KMS-11 (cell line): ENCODE data around the gene KRT10.

ENCODE experiments used
- H2AFZ ChIP-seq: fragments of 200-600 bp; sonication (generic); 2 replicates; pipeline ENCODE4 v1.6.1; 2016; ENCODE audit warnings: antibody characterized with exemption, mixed run types, low read depth
- H3K27ac ChIP-seq: fragments of 200-600 bp; sonication (generic); 2 replicates; pipeline ENCODE4 v1.6.1; 2016; ENCODE audit warnings: mild to moderate bottlenecking, mixed run types
- H3K27me3 ChIP-seq: fragments of 200-600 bp; sonication (generic); 2 replicates; pipeline ENCODE4 v1.6.1; 2017; ENCODE audit warnings: mild to moderate bottlenecking, low read depth, mixed run types, moderate library complexity; ENCODE audit not compliant: insufficient read depth
- H3K36me3 ChIP-seq: fragments of 200-600 bp; sonication (generic); 2 replicates; pipeline ENCODE4 v1.6.1; 2017; ENCODE audit warnings: mild to moderate bottlenecking, mixed run types; ENCODE audit not compliant: insufficient read depth
- H3K4me1 ChIP-seq: fragments of 200-600 bp; sonication (generic); 2 replicates; pipeline ENCODE4 v1.6.1; 2016; ENCODE audit warnings: mild to moderate bottlenecking, low read depth, mixed run types; ENCODE audit not compliant: poor library complexity, severe bottlenecking
- H3K4me2 ChIP-seq: fragments of 200-600 bp; sonication (generic); 2 replicates; pipeline ENCODE4 v1.7.0; 2016; ENCODE audit warnings: mild to moderate bottlenecking, mixed run types
- H3K4me3 ChIP-seq: fragments of 200-600 bp; sonication (generic); IDR thresholded peaks from 2 replicates; pipeline ENCODE4 v1.6.1; 2017; ENCODE audit warnings: low read depth, low read length, mixed read lengths; ENCODE audit not compliant: insufficient read depth
- H3K79me2 ChIP-seq: fragments of 200-600 bp; sonication (generic); 2 replicates; pipeline ENCODE4 v1.6.1; 2016; ENCODE audit warnings: low read depth, mixed run types; ENCODE audit not compliant: insufficient read depth
- H3K9ac ChIP-seq: fragments of 200-600 bp; sonication (generic); 2 replicates; pipeline ENCODE4 v1.6.1; 2016; ENCODE audit warnings: mild to moderate bottlenecking, mixed run types
- H4K20me1 ChIP-seq: fragments of 200-600 bp; sonication (generic); 2 replicates; pipeline ENCODE4 v1.6.1; 2016; ENCODE audit warnings: mild to moderate bottlenecking, mixed run types; ENCODE audit not compliant: insufficient read depth
- CTCF ChIP-seq: fragments of 200-600 bp; sonication (generic); conservative IDR thresholded peaks from 2 replicates; pipeline ENCODE4 v1.6.1; 2017; ENCODE audit warnings: low read depth, mild to moderate bottlenecking, antibody characterized with exemption, low read length, moderate library complexity, mixed read lengths

KRT10 gene

GRCh38 chr17:40782450-40782849 is 40.0 kb downstream of the KRT10 start, which contains the start of gene KRT27:
Gene KRT27 (minus strand): TSS chr17:40782550. CDS start chr17:40782493, 57 bp downstream.
- Histone ChIP-seq H3K4me2 (no peak within 1 kb of the TSS), H3K36me3 (no peaks in the 10 kb centered on the region), H3K27ac (no peak within 1 kb of the TSS), H2AFZ (no peak within 1 kb of the TSS), H4K20me1 (no peaks in the 10 kb centered on the region), H3K27me3 (no peaks in the 10 kb centered on the region), H3K4me1 (no peaks in the 10 kb centered on the region), H3K4me3 (no peak within 1 kb of the TSS), H3K79me2 (no peaks in the 10 kb centered on the region), H3K9ac (no peak within 1 kb of the TSS)
- TF ChIP-seq CTCF, result no peak

GRCh38 chr17:40779181-40779909 is 43.1 kb downstream of the KRT10 start:
- no peak for TF ChIP-seq CTCF
- Histone ChIP-seq H3K4me2 (no peak overlapping the region), H3K36me3 (no peaks in the 10 kb centered on the region), H3K4me1 (no peaks in the 10 kb centered on the region), H3K27ac (no peak overlapping the region), H3K79me2 (no peaks in the 10 kb centered on the region), H3K27me3 (no peaks in the 10 kb centered on the region), H3K9ac (no peak overlapping the region), H3K4me3 (no peak overlapping the region), H4K20me1 (no peaks in the 10 kb centered on the region), H2AFZ (no peak overlapping the region)

- H3K36me3 ChIP-seq, result no peaks in the 10 kb centered on the region
- H3K9ac ChIP-seq, result no peak overlapping the region
- no peak overlapping the region for H3K4me3 ChIP-seq
- no peak overlapping the region for H3K4me2 ChIP-seq
- no peak overlapping the region for H3K27ac ChIP-seq
- no peak for TF ChIP-seq CTCF
- no peaks in the 10 kb centered on the region for H3K4me1 ChIP-seq
- H3K27me3 ChIP-seq, result no peaks in the 10 kb centered on the region
- no peaks in the 10 kb centered on the region for H4K20me1 ChIP-seq
- no peaks in the 10 kb centered on the region for H3K79me2 ChIP-seq
- H2AFZ ChIP-seq, result no peak overlapping the region
Measured at GRCh38 chr17:40778461-40778860, 44.0 kb downstream of the KRT10 start.

- Histone ChIP-seq H3K4me3 (no peak overlapping the region), H3K4me1 (no peaks in the 10 kb centered on the region), H3K4me2 (no peak overlapping the region), H3K27ac (no peak overlapping the region), H3K36me3 (no peaks in the 10 kb centered on the region), H2AFZ (no peak overlapping the region), H3K79me2 (no peaks in the 10 kb centered on the region), H3K27me3 (no peaks in the 10 kb centered on the region), H4K20me1 (no peaks in the 10 kb centered on the region), H3K9ac (no peak overlapping the region)
- no peak for TF ChIP-seq CTCF
Measured at GRCh38 chr17:40777971-40778370, 44.4 kb downstream of the KRT10 start.
